Measurements from ENCODE around the gene MRPL23. TPM values are rescaled to one million over a fixed set of nuclear protein-coding genes. Genes with fewer than 3 reads are reported as not detected.

Gene MRPL23
- total RNA-seq, 4 donors from 2014 or later = 93.3 to 116 (median 95.0) TPM

DNA sequence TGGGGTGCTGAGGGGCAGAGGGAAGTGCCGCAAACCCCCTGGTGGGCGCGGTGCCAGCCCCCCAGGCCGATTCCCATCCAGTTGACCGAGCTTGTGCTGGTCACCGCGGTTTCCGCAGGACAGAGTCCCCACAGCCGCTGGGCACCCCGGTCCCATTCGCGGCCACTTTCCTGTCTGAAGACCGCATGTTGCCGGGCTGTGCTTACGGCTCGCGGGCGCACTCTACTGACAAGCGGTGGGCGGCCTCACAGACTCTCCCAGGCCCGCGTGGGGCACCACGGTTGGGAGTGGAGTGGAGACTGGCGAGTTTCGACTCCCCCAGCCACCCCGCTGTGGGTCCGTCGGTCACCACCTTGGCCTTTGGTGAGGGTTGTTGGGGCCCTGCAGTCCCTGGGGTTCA, 51.2 kb downstream of the MRPL23 start:
- DNase-seq = no peak
- Histone ChIP-seq H3K4me3 (no peak overlapping the region), H3K9me3 (no peaks in the 10 kb centered on the region), H3K36me3 (no peaks in the 10 kb centered on the region), H3K27me3 (no peaks in the 10 kb centered on the region), H3K4me1 (no peaks in the 10 kb centered on the region), H3K27ac (no peak overlapping the region)
- TF ChIP-seq CTCF (IDR thresholded peaks at IDR 0.05) (no peak), POLR2A (IDR thresholded peaks at IDR 0.05) (no peak)

DNA sequence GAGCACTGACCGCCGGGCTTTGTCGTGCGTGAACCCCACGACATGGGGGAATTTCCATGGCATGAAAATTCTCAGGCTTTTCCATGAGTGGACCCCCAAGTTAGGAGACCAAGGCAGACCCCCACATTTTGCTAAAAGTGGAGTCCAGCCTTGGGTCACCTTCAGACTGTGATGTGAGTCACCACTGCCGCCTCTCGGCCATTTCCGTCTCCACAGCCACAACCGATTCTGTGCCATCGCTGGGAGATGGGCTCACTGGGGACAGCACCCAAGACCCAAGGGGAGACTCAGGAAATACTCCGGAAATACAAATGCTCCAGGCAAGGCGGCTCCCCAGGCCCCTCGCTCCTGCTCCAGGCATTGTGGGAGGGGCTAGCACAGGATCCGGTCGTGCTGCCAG, 51.7 kb downstream of the MRPL23 start:
- TF ChIP-seq POLR2A (IDR thresholded peaks at IDR 0.05) = no peak
- no peak for TF ChIP-seq CTCF (IDR thresholded peaks at IDR 0.05)
- DNase-seq = no peak
- H3K36me3 ChIP-seq = no peaks in the 10 kb centered on the region
- H3K4me3 ChIP-seq = no peak overlapping the region
- no peaks in the 10 kb centered on the region for H3K27me3 ChIP-seq
- no peaks in the 10 kb centered on the region for H3K9me3 ChIP-seq
- no peak overlapping the region for H3K27ac ChIP-seq
- no peaks in the 10 kb centered on the region for H3K4me1 ChIP-seq

DNA sequence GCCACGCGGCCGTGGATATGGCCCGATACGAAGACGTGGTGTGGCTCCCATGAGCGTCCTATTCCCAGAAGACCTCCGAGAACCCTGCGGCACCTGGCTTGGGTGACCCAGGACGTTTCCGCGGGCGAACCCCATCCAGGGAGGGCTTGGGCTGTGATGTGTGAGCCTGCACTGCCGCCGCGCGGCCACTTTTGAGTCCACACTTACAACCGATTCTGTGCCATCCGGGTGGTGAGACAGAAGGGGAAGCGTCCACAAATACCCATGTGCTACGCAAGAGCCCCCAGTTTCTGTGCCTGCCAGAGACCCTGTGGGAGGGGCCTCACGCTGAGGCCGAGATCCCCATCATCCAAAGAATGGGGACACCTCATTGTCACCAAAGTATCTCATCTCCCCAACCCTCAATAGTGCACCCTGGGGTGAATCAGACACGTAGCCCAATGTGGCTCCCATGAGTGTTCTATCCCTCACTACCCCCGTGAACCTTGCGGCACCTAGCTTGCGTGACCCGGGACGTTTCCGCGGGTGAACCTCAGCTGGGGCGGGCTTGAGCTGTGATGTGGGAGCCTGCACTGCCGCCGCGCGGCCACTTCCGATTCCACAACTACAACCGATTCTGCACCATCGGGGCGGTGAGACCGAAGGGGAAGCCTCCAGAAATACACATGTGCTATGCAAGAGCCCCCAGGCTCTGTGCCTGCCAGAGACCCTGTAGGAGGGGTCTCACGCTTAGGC, 55.1 kb downstream of the MRPL23 start:
- DNase-seq = no peak
- Histone ChIP-seq H3K27ac (no peak overlapping the region), H3K9me3 (no peaks in the 10 kb centered on the region), H3K27me3 (no peaks in the 10 kb centered on the region), H3K36me3 (no peaks in the 10 kb centered on the region), H3K4me1 (no peaks in the 10 kb centered on the region), H3K4me3 (no peak overlapping the region)
- TF ChIP-seq CTCF (IDR thresholded peaks at IDR 0.05) = no peak
- no peak for TF ChIP-seq POLR2A (IDR thresholded peaks at IDR 0.05)

DNA sequence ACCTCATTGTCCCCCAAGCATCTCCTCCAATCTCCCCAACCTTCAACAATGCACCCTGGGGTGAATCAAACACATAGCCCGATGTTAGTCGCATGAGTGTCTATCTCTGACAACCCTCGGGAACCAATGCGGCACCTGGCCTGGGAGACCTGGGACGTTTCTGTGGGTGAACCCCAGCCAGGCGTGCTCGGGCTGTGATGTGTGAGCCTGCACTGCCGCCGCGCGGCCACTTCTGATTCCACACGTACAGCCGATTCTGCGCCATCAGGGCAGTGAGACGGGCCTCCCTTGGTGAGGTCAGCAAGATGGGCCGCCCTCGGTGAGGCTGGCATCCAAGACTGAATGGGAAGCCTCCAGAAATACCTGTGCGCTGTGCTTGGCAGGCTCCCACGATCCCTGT, 55.7 kb downstream of the MRPL23 start:
- Histone ChIP-seq H3K27ac (no peak overlapping the region), H3K4me1 (no peaks in the 10 kb centered on the region), H3K36me3 (no peaks in the 10 kb centered on the region), H3K27me3 (no peaks in the 10 kb centered on the region), H3K4me3 (no peak overlapping the region), H3K9me3 (no peaks in the 10 kb centered on the region)
- TF ChIP-seq POLR2A (IDR thresholded peaks at IDR 0.05) (no peak), CTCF (IDR thresholded peaks at IDR 0.05) (no peak)
- no peak for DNase-seq

GRCh38 chr11:2004466-2004865, 57.3 kb downstream of the MRPL23 start:
- Histone ChIP-seq H3K9me3 (no peaks in the 10 kb centered on the region), H3K27ac (no peak overlapping the region), H3K36me3 (no peaks in the 10 kb centered on the region), H3K27me3 (no peaks in the 10 kb centered on the region), H3K4me1 (no peaks in the 10 kb centered on the region), H3K4me3 (no peak overlapping the region)
- TF ChIP-seq CTCF (IDR thresholded peaks at IDR 0.05) (no peak), POLR2A (IDR thresholded peaks at IDR 0.05) (no peak)
- DNase-seq = no peak

Small RNAs within 50 kb of the gene (small RNA-seq; reads per million reads assigned to genes)
- 0 reads per million in 2 donors for gene RF01972
- 0 reads per million in 2 donors for gene RF01973

Other genes with a start within 250 kb of the MRPL23 start
- 1 to 10 TPM in 3 of 4 donors, under 1 TPM in 1; 0.88 to 5.0 (median 3.4) TPM for gene IFITM10, start 196.7 kb upstream of the MRPL23 start, total RNA-seq
- 1,000 to 10,000 TPM in 2 of 4 donors, 100 to 1,000 TPM in 2; 129 to 1,688 (median 1,221) TPM for gene CTSD, start 183.4 kb upstream of the MRPL23 start, total RNA-seq
- gene SYT8, start 112.3 kb upstream of the MRPL23 start, total RNA-seq = 10 to 100 TPM in 3 of 4 donors, not detected in 1; 21.3 to 57.6 (median 44.6) TPM
- 10 to 100 TPM in 1 of 4 donors, 1 to 10 TPM in 2, not detected in 1; 4.7 to 23.9 (median 9.3) TPM for gene TNNI2, start 108.4 kb upstream of the MRPL23 start, total RNA-seq
- 100 to 1,000 TPM in 1 of 4 donors, 10 to 100 TPM in 3; 10.6 to 175 (median 15.4) TPM for gene LSP1, start 94.2 kb upstream of the MRPL23 start, total RNA-seq
- not detected for gene PRR33, start 55.4 kb upstream of the MRPL23 start, total RNA-seq
- 10 to 100 TPM in 1 of 4 donors, not detected in 3; 14.0 TPM for gene TNNT3, start 27.6 kb upstream of the MRPL23 start, total RNA-seq
- 10 to 100 TPM in 2 of 4 donors, 1 to 10 TPM in 2; 2.5 to 34.7 (median 11.8) TPM for gene H19, start 50.5 kb downstream of the MRPL23 start, total RNA-seq
- 10 to 100 TPM in 1 of 4 donors, 1 to 10 TPM in 3; 1.9 to 15.5 (median 9.5) TPM for gene IGF2, start 192.1 kb downstream of the MRPL23 start, total RNA-seq
- not detected for gene INS, start 213.9 kb downstream of the MRPL23 start, total RNA-seq
- gene TH, start 224.5 kb downstream of the MRPL23 start, total RNA-seq = 1 to 10 TPM in 1 of 4 donors, not detected in 3; 1.7 TPM